Activated gamma-delta T cell treated with Interleukin-2 at 50 U/mL for 16 hours (primary cell): Measurements from ENCODE around the gene FOXP1.

Experiments
- DNase-seq: peaks from one replicate; pipeline ENCODE4 v3.0.0-alpha.2; 2020

The FOXP1 gene

DNA sequence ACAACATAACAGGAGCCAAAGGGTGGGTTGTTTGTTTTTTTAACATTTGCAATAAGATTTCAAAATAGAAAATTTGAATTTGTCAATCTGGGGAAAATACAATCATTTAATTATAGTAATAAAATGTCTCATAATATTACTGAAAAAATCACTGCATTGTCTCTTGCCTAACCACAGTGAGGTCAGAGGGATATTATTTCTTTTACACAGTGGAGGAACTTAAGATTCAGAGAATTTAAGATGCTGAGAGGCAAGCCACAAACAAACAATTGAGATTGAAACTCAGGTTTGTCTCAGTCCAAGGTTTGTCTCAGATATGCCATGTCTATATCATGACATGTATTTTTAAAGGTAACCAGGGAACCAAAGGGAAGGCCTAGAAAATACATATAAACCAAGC lies 428.7 kb downstream of the FOXP1 start:
- no peak for DNase-seq

DNA sequence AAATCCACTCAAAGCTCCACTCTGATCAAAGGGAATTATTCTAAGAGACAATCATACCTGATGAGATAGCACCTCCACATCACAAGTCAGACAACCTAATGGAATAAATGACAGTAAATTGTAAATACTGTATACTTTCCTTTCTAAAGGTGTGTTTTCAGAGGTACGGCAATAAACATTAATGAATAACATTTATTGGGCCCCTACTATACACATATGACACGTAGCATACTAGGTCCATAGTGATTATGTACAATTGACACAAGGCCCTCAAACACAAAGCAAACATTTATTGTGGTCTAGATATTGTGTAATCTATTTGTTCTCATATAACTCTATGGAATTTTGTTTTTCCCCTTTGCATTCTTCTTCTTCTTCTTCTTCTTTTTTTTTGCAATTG lies 429.8 kb downstream of the FOXP1 start:
- DNase-seq, result no peak

DNA sequence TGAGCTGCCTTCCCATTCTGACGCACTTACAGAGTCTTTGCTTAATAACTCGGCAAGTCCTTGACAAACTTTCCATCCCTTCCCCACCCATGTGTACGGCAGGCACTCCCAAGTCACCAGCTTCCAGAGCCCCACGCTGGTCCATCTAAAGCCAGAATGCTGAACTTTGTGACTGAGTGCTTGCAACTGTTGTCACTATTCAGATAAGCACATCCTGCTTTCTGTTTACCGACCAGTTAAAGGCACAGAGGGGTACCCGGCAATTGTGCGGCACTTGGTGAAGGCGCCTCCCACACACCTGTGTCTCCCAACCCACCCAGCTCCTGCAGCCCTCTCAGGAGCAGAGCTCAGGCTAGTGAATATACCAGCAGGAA lies 430.6 kb downstream of the FOXP1 start:
- no peak for DNase-seq

DNA sequence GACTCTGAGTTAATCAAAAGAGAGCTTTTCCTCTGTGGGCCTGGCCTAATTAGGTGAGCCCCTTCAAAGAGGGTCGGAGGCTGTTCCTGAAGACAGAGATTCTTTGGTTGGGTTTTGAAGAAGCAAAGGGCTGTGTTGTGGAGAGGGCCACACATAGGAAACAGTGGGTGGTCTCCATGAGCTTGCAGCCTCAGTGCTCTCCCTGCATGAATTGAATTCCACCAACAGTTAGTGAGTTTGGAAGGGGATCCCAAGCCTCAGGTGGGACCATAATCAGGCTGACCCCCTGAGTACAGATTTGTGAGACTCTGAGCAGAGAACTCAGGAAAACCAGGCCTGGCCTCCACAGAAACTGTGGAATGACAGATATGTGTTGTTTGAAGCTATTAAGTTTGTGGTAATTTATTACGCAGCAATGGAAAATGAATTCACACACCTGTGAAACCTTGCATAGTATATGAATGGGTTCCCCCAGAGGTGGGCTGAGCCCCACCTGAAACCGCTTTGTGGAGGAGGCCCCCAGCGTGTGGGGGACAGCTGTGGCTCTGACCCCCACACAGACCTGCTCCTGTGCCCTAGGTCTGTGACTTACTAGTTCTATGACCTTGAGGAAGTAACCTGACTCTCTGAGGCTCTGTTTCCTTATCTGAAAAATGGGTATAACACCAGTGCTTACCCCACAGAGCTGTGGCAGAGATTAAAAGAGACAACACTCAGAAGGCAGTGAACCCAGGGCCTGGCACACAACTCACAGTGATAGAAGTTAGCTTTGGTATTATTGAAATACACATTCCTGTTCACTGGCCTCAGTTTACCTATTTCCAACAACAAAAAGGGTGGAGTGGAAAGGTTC lies 431.3 kb downstream of the FOXP1 start:
- no peak for DNase-seq

DNA sequence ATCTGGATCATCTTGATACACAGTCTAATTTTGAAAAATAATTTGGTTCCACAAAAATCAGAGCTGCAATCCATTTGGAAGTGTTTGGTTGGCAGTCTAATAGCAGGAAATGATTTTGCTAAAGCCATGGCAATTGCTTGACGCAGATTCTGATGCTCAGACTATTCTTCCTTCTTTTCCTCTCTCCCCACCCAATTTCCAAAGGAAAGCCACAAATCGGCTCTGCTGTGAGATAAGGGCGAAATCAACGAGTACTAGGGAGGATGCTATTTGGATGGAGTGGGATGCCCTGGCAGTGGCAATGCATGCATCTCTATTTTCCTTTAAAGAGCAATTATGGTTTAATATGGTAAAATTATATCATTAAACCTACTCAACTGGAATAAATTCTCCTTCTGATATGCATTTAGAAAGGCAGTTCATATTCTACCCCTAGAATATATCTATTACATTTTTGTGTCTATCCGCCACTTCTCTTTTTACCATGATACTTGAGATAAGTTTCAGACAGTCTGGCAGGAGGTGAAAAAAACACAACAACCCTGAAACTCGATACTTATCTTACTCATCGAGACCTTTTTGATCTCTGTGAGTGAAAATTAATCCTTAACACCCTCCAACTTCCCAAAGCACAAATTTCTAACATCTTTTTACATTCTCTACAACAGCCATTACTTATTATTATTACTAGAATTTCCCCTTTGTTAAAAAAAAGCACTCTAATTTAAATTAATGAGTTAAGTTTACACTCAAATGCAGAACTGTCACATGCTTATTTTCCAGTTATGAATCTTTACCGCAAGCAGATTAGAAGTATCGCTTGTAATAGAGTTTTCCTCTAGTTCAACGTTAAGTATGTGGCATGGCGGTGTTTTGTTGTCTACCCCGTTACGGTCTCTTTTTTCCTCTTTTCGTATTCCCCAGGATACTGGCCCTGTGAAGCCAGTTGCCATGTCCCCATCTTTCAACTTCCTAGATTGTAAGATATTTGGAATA lies 433.3 kb downstream of the FOXP1 start:
- DNase-seq, result no peak

DNA sequence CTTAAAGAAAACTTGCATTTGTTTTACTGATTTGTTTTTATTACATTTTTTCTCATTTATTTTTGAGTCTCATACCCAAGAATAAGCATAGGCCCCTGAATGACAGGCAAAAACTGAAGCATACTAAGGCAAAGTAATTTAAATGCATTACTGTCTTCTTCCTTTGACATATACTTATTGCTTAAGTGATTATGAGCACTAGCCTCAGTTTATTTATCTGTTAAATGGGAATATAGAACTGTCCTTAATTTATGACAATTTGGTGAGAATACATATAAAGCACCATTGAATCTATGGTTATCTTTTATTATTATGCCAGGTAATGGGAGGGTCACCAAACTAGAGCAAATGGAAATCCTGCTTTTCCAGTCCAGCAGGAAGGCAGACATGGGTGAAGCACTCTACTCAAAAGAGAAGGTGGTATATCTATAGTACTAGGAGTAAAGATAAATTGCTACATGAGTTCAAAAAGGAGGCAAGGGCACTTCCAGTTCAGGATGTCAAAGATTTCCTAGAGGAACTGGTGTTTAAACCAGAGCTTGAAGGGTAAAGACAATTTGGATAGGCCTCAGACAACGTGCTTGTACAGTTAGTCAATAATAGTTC lies 435.0 kb downstream of the FOXP1 start:
- DNase-seq, result no peak

DNA sequence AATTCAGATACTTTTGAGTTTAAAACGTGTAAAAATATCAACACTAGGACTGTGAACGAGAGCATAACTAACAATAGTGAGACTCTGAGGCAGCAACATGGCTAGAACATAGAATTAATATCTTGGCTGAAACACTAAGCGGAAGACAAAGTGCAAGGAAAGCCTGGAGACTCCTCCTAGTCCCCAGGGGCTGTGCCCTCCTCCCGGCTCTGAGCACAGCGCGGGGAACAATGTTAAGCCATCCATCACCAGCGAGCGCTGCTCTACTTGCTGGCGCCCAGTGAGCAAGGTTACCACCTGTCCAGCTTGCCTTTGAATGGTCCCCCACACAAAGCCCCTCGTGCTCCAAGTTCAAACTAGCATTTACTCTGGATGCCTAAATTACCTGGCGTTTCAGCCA lies 436.9 kb downstream of the FOXP1 start:
- no peak for DNase-seq

DNA sequence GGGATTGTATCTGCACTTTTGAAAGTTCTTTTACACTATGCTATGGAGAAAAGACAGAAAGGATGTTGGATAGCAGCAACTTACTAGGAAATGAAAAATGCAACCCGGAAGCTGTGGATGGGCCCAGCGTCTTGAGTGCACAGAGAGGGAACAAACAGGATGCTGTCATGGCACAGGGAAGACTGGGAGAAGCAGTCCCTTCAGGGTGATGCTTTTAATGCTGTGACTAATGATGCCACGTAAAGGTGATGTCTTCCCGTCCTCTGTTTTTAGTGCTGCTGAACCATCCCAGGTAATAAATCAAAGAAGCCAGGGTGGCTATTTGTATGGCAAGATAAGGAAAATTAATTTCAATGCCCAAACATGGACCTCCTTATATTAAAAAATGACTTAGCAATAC lies 437.6 kb downstream of the FOXP1 start:
- DNase-seq, result no peak

DNA sequence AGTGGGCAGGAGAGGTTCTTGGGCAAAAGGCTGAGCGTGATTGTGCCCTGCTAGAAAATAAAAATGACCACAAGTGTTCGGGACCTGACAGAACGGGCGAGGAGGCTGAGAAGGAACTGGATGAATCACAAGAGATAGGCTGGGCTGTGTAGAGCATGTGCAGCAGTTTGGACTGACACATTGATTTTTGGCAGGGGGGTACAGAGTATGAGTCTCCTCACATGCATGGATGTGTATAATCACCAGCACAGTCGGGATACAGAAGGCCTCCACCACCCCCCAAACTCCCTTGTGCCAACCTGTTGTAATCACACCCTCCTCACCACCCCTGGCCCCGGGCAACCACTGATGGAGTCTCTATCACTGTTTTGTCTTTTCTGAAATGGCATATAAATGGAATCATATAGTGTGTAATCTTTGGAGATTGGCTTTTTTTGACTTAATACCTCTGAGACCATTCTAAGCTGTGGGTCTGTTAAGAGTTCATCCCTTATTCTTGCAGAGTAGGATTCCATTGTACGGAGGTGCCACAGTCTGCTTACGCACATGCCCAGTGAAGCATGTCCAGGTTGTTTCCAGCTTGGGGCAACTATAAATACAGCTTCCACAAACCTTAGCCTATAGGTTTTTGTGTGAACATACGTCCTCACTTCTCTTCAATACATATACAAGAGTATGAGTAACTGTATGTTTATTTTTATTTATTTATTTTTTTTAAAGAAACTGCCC lies 438.8 kb downstream of the FOXP1 start:
- DNase-seq, result no peak

- DNase-seq, result no peak
Measured at GRCh38 chr3:71143493-71143892, 440.0 kb downstream of the FOXP1 start.

DNA sequence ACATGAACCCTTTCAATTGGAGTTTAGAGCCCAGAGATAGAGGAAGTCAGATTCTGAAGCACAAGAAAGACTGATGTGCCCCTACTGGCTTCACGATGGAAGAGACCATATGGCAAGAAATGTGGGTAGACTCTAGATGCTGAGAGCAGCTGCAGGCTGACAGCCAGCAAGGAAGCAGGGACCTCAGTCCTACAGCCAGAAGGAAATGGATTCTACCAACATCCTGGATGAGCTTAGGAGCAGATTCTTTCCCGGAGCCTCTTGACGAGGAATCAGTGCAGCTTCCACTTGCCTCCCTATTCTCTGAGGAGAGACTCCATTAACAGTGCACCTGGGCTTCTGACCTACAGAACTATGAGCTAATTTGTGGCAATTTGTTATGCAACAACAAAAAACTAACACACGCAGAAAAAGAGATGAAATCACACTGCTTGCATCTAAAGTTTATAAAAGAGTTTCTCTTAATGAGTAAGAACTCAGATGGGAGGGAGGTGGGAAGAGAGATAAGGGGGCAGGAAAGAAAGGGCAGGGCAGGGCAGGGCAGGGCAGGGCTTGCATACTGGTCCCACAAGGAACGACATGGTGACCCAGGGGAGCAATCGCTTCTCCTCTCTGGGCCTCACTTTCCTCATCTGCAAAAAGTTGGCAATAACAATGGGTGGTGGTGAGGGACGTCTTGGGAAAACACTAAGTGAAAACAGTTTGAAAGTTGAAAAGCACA lies 440.9 kb downstream of the FOXP1 start:
- no peak for DNase-seq

DNA sequence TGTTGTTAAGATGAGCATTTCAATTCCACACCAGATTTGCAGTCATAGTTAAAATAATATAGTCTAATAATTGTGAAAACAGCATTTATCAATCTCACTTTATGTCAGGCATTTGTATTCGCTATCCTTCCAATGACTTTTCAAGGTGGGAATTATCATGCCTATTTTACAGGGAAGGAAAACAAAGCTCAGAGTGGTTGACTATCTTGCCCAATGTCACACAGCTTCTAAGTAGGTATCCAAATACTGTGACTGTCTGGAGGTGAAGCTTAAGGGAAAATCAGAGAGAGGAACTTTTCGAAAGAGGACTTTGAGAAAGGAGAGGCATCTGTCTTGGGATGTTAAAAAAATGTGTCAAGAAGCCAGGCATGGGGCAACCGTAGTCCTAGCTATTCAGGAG lies 443.1 kb downstream of the FOXP1 start:
- DNase-seq, result no peak

- no peak for DNase-seq
Measured at GRCh38 chr3:71139496-71139895, 444.0 kb downstream of the FOXP1 start.

- DNase-seq, result no peak
Measured at GRCh38 chr3:71138410-71138809, 445.1 kb downstream of the FOXP1 start.

- no peak for DNase-seq
Measured at GRCh38 chr3:71136276-71136675, 447.3 kb downstream of the FOXP1 start.

GRCh38 chr3:71135373-71136088 lies 448.0 kb downstream of the FOXP1 start:
- DNase-seq, result no peak

DNA sequence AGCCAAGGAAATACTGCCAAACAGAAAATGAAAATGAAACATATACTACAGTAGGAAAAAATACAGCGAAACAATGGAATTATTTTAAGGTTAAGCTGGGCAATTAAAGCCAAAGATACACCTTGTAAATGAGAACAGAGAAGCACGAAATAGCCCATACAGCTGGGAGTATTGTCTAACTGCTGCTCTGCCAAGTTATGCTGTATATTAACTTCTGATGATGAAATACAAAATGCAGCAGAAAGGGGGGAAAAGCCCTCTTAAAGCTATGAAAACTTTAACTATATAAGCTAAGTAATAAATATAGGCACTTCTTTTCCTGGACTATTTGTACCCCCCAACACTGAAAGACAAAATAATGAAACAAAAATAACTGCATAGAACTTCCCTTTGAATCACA lies 449.0 kb downstream of the FOXP1 start:
- DNase-seq, result no peak

- no peak for DNase-seq
Measured at GRCh38 chr3:71133865-71134264, 449.7 kb downstream of the FOXP1 start.

DNA sequence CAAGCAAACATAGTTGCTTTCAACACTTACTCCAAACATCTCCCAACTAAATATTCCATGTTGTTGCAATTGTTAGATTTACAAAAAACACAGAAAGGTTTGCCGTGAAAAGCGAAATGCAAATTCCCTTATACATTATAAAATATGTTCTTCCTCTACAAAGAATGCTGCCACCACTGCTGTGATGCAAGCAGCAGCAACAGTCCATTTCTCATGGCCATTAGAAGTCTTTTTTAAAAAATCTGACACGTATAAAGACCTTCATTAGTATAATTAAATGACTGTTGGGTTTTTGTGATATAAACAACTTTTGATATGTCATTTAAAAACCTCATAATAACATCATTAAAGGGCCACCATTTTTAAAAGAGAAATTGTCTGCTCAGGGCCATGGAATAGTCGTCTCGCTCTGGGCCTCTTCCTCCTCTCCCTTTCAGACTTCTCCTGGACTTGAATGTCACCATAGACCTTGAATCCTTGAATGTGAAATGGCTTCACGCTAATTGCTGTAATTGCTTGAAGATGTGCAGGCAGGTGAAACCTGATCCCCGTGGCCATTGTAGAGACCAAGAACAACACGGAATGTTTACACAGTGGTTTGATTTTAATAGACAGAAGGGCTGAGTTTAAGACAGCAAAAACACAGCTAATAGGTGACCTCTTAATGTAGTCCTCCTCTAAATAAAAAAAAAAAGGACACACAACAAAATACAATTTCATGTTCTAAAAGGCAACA lies 450.4 kb downstream of the FOXP1 start:
- DNase-seq, result no peak
